ENCODE measurements around the gene CDH13.
A peak's percentile ranks its signal among the peaks of the same experiment; 100 is the strongest.

The CDH13 gene

DNA sequence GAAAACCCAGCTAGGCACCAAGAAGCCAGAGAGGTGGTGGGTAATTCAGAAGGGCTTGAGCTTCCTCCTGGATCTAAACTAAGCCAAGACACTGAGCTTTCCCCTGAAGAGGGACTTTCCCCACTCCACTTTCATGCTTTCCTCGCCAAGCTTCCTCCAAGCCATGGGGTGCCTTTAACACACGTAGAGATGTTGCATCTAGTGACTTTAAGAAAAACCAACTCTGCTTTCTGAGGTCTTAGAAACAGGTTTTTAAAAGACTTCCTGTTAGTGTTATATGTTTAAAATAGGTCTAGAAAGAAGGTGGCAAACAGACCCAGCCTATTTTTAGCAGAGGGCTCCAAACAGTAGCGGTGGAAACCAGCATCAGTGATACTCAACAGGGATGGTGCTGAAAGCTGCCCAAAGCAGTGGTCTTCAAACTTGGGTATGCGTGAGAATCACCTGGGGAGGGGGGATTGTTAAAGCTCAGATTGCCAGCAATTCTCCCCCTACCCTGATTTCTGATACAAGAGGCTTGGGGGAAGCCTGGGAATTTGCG, 585.6 kb downstream of the CDH13 start:
- H3K4me3 ChIP-seq (replicated peaks; ENCODE audit: low read depth, low read length): no peak overlapping the region
- no peak for DNase-seq (ENCODE audit: low read depth)
- no peak for TF ChIP-seq CTCF (IDR thresholded peaks at IDR 0.05; ENCODE audit: low read length, missing control alignments)

DNA sequence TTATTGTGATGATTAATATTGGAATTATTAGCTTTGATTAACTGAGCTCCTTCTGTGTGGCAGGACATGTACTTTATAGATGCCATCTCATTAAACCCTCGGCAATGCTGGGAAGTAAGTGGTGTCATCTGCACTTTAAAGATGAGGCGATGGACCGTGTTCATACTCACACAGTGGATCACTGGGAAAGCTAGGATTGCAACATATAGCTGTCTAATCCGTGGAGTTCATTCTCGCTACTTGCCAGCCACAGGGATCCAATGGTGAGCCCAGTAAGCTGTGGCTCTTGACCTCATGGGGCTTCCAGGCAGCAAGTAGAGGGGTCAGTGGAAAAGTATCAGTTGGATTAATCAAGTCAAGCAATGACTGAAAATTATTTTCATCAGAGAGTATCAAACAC, 587.9 kb downstream of the CDH13 start:
- DNase-seq (ENCODE audit: low read depth): no peak
- no peak for TF ChIP-seq CTCF (IDR thresholded peaks at IDR 0.05; ENCODE audit: low read length, missing control alignments)
- H3K4me3 ChIP-seq (replicated peaks; ENCODE audit: low read depth, low read length): no peak overlapping the region

DNA sequence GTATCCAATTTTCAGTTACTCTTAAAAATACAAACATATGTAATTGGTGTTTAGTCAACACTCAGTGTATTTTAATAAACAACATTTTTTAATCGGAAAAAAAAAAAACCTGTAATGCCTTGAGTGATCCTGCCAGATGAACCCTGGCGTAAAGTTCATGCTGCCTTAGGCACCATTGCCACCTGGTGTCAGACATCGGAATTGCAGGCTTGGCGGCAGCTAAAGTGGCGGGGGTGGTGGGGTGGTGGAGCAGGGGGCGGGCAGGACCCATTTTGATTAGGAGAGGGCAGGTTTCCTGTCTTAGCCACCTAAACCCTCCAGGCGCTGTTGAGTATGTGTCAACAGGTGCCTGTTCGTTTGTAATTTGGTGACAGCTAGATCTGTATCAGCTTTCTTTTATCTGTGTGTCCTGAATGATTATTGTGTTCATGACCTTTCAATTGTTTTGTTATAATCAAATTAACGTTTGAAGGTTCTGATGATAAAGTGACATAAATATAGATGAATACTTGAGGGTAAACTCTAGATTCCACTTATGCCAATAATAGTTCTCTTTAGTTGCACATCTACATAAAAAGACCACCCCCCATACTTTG, 588.7 kb downstream of the CDH13 start:
- peak; percentile 79 for TF ChIP-seq CTCF (IDR thresholded peaks at IDR 0.05; ENCODE audit: low read length, missing control alignments)
- peak; percentile 54 for DNase-seq (ENCODE audit: low read depth)
- no peak overlapping the region for H3K4me3 ChIP-seq (replicated peaks; ENCODE audit: low read depth, low read length)

- no peak overlapping the region for H3K4me3 ChIP-seq (replicated peaks; ENCODE audit: low read depth, low read length)
- no peak for TF ChIP-seq CTCF (IDR thresholded peaks at IDR 0.05; ENCODE audit: low read length, missing control alignments)
- no peak for DNase-seq (ENCODE audit: low read depth)
These were observed 592.5 kb downstream of the CDH13 start for GRCh38 chr16:83219285-83219684.

DNA sequence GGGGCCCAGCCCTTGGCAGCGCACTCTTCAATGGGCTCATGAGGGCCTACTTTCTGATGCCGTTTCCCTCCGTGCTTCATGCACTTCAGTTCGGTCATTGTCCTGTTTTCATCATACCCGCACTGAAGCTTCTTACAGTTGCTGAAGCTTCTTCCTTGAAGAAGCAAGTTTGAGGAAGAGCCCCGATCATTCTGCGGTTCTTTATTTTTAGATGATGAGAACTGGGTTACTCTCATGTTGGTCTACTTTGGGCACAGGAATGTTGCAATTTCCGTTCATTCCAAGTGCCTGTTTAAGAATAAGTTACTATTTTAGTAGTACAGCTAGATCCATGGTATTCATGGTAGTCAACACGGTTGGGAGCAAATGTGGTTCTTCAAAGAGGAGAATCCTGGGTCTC, 593.3 kb downstream of the CDH13 start:
- DNase-seq (ENCODE audit: low read depth): no peak
- TF ChIP-seq CTCF (IDR thresholded peaks at IDR 0.05; ENCODE audit: low read length, missing control alignments): no peak

DNA sequence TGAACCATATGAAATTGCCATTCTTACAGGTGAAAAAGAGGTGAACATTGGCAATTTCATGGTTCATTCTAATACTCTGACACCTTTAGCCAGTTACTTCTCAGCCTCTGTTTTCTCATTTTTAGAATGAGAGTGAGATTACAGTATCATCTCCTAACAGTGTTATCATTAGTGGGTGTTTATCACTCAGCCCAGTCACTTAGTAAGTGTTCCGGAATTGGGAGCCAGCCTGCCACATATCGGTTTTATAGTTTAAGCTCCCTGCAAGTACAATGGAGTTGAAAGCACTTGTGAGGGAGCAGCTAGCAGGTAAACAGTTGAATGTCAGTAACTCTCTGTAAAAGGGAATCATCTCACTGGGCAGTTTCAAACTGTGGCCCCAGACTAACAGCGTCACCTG, 597.9 kb downstream of the CDH13 start:
- no peak for TF ChIP-seq CTCF (IDR thresholded peaks at IDR 0.05; ENCODE audit: low read length, missing control alignments)
- no peak for DNase-seq (ENCODE audit: low read depth)
- H3K4me3 ChIP-seq (replicated peaks; ENCODE audit: low read depth, low read length): no peak overlapping the region

More for the DNA sequence above, 593.3 kb downstream of the CDH13 start:
- H3K4me3 ChIP-seq (replicated peaks; ENCODE audit: low read depth, low read length): no peak overlapping the region

DNA sequence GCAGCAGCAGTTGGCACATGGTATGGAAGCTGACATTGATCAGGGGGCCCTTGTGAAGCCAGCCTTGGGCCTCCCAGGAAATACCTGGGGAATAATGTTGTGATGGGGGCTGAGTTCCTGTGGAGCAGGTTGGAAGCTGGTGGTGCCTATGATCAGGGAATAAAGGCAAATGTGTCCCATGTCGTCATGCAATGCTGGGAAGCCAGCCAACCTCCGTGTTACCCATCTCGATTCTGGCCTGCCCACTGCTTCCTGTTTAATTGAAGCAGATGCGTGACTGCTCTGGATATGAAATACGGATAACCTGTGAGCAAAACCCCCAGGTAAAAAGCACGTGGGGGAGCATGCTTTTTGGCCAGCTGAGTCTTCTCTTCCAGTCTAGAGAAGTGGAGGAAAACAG, 600.6 kb downstream of the CDH13 start:
- no peak for DNase-seq (ENCODE audit: low read depth)
- no peak for TF ChIP-seq CTCF (IDR thresholded peaks at IDR 0.05; ENCODE audit: low read length, missing control alignments)
- no peak overlapping the region for H3K4me3 ChIP-seq (replicated peaks; ENCODE audit: low read depth, low read length)

All from fibroblast of pulmonary artery (primary cell).